GM12892 (cell line): ENCODE data around the gene ANKRD13D.

Source experiments
- POLR2A ChIP-seq: IDR thresholded peaks from 2 replicates; pipeline ENCODE4 v1.6.1; 2011; ENCODE audit warnings: low read depth, low read length, control low read depth
- POLR2AphosphoS5 ChIP-seq: IDR thresholded peaks from 2 replicates; pipeline ENCODE4 v1.6.1; 2011; ENCODE audit warnings: low read depth, low read length, control low read depth

GRCh38 chr11:67267188-67268080 lies 21.7 kb upstream of the ANKRD13D start:
- no peak; the same call in none of the 2 replicates for TF ChIP-seq POLR2AphosphoS5
- peak; percentile 33 for TF ChIP-seq POLR2A
